Stimulated activated CD4-positive, alpha-beta T cell treated with anti-CD3 and anti-CD28 coated beads, Interleukin-12 subunit alpha, Interleukin-12 subunit beta, amount 100 ng/mL, for 24 hours (primary cell): ENCODE data around the gene DPYD.

Source experiments
- DNase-seq, 2 experiments: peaks; one replicate each; pipeline ENCODE4 v3.0.0-alpha.2; 2020; ENCODE audit warnings: low read depth in 2 of 2

DPYD gene

DNA sequence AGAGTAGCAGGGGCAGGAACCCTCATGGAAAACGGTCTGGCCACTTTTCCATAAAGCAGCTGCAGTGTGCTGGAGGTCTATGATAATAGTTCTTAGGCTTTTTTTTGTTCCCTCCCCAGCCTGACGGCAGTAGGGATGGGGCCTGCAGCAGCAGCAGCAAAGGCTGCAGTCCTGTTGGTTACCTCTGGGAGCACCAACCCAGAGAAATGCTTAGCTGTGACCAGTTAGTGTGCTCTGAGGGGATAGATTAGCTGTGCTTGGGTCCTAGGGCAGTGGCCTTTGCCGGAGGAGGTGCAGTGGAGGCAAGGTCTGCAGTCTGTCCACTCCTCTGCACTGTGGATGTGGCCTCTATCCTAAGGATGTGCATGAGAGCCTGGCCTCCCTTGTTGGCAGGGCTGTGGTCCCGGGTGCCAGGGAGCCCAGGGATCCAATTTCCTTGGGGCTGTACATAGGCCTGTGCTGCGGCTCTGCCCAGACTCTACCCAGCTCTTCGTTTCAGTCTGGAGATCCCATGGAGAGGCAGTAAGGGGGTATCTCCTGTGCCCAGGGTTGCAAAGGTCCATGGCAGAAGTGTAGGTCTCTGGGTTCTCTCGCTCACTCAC, 876.6 kb downstream of the DPYD start:
- DNase-seq, result no peak

DNA sequence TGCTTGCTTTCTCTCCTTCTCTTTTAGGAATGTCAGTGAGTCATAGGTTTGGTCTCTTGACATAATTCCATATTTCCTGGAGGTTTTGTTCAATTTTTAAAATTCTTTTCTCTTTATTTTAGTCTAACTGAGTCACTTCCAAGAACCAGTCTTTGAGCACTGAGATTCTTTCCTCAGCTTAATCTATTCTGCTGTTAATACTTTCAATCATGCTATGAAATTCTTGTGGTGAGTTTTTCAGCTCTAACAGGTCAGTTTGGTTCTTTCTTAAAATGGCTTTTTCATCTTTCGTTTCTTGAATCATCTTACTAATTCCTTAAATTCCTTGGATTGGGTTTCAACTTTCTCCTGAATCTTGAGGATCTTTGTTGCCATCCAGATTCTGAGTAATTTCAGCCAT, 878.3 kb downstream of the DPYD start:
- DNase-seq, result no peak

DNA sequence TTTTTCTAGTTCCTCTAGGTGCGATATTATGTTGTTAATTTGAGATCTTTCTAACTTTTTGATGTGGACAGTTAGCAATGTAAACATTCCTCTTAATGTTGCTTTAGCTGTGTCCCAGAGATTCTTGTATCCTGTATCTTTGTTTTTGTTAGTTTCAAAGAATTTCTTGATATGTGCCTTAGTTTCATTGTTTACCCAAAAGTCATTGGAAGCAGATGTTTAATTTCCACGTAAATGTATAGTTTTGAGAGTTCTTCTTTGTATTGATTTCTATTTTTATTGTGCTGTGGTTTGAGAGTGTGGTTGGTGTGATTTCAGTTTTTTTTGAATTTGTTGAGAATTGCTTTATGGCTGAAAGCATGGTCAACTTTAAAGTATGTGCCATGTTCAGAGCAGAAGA, 879.8 kb downstream of the DPYD start:
- no peak for DNase-seq

DNA sequence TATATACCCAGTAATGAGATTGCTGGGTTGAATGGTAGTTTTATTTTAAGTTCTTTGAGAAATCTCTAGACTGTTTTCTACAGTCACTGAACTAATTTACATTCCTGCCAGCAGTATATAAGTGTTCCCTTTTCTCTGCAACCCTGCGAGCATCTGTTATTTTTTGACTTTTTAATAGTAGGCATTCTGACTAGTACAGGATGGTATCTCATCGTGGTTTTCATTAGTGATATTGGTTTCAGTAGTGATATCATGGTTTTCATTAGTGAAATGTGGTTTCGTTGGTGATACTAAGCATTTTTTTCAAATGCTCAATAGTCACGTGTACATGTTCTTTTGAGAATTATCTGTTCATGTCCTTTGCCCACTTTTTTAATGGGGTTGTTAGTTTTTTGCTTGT, 882.4 kb downstream of the DPYD start:
- DNase-seq, result no peak

DNA sequence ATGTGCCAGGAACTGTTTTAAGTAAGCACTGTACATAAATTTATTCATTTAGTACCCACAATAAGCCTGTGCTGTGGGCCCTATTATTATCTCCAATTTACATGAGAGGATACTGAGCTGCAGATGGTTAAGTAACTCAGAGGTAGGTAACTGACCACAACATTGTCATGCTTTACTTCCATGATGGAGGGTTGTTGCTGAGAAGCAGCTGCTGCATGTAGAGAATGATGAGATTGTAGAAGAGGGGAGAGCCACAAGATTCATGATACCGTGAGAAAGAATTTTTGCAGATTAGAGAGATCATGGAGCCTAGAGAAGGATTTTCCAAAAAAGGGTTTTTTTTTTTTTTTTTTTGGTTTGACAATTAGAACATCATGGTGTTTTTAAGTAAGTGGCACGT, 886.2 kb downstream of the DPYD start:
- DNase-seq, result no peak

DNA sequence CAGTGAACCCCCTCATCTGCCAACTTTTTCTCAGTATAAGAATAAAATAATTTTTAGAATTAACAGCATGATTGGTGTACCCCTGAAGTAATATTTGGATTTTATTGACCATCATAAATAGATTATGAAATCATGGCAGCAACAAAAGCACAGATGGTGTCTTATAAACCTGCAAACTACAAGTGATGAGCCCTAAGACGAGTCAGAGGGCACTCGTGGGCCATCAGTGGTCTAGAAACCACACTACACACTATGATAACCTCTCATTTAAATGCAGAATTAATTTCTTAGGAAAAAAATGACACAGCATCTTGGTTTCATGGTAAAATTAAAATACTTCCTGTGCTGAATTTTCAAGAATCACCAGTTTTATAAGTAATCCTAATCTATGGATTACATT, 886.9 kb downstream of the DPYD start:
- DNase-seq, result no peak
